Measurements from ENCODE around the gene FARP2.

The FARP2 gene

GRCh38 chr2:241325257-241325656 is 30.8 kb upstream of the FARP2 start:
- Histone ChIP-seq H3K27ac (ENCODE audit: low read depth, low read length, severe bottlenecking) (no peak overlapping the region), H3K36me3 (ENCODE audit: control insufficient read depth, insufficient read depth, low read length) (peaks cover 79% of the 10 kb centered on the region), H3K4me3 (ENCODE audit: extremely low read depth, insufficient read depth, low read length, poor library complexity, severe bottlenecking) (no peak overlapping the region), H3K4me1 (ENCODE audit: control insufficient read depth, insufficient read depth, low read length, poor library complexity, severe bottlenecking) (peaks cover 6% of the 10 kb centered on the region), H3K9me3 (ENCODE audit: control insufficient read depth, low read length) (no peaks in the 10 kb centered on the region)
- 100% methylated on average over 1 of the region's 1 CpG; no CpG with 5 or more reads in 1 of the 2 experiments for WGBS, 2 experiments (ENCODE audit: insufficient coverage in 2 of 2)

DNA sequence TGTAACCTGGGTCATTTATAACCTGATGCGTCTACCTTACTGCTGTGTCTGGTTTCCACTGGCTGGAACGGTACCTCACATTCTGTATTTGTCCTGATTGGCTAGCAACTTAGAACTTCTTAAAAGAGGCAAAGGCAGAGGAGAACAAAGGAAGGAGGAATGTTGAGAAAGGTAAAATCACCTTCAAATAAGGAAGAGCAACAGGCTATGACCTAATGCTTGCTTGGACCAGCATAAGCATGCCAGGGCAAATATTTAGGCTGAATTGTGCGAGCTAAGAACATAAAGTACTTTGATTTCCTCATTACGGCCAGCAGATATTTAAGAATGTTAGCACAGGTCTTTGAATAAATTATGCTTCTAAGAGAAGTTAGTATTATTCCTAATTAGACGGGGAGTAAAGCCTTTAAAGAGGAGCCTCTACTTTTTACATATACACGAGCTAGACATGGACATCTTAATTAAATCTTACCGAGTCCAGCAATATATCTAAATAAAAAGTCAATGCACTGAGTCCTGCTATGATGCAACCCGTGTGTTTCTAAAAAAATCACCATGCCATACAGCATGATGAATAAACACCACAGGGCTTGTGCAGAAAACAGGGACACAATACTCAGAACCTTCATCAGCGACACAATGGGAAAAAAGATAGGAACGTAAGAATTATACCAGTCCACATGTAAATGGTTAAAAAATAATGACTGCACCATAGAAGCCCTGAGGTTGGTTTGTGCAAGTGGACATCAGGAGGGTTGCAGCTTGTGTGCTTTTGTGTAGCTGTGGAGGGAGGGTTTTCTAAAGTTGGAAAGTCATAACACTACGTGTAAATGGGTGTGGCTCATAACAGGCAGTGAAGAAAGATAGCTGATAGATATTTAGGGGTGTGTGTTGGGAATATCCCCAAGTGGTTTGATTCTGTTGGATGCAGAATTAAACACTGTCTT is 26.1 kb upstream of the FARP2 start:
- Histone ChIP-seq H3K4me3 (ENCODE audit: extremely low read depth, insufficient read depth, low read length, poor library complexity, severe bottlenecking) (no peak overlapping the region), H3K36me3 (ENCODE audit: control insufficient read depth, insufficient read depth, low read length) (peaks cover 95% of the 10 kb centered on the region), H3K4me1 (ENCODE audit: control insufficient read depth, insufficient read depth, low read length, poor library complexity, severe bottlenecking) (no peaks in the 10 kb centered on the region), H3K9me3 (ENCODE audit: control insufficient read depth, low read length) (no peaks in the 10 kb centered on the region), H3K27ac (ENCODE audit: low read depth, low read length, severe bottlenecking) (no peak overlapping the region)
- 95 to 96% methylated on average over 6 to 10 of the region's 11 CpGs for whole genome bisulfite sequencing, 2 experiments (ENCODE audit: insufficient coverage in 2 of 2)

- Histone ChIP-seq H3K27ac (ENCODE audit: low read depth, low read length, severe bottlenecking) (no peak overlapping the region), H3K4me1 (ENCODE audit: control insufficient read depth, insufficient read depth, low read length, poor library complexity, severe bottlenecking) (no peaks in the 10 kb centered on the region), H3K4me3 (ENCODE audit: extremely low read depth, insufficient read depth, low read length, poor library complexity, severe bottlenecking) (no peak overlapping the region), H3K36me3 (ENCODE audit: control insufficient read depth, insufficient read depth, low read length) (peaks cover 96% of the 10 kb centered on the region), H3K9me3 (ENCODE audit: control insufficient read depth, low read length) (no peaks in the 10 kb centered on the region)
- 86 to 100% methylated on average over 1 to 2 of the region's 4 CpGs for WGBS, 2 experiments (ENCODE audit: insufficient coverage in 2 of 2)
Observed at GRCh38 chr2:241330616-241330981, 25.5 kb upstream of the FARP2 start.

- 100% methylated on average over 1 of the region's 2 CpGs for WGBS, 2 experiments (ENCODE audit: insufficient coverage in 2 of 2)
- no peak overlapping the region for H3K27ac ChIP-seq (ENCODE audit: low read depth, low read length, severe bottlenecking)
- peaks cover 92% of the 10 kb centered on the region for H3K36me3 ChIP-seq (ENCODE audit: control insufficient read depth, insufficient read depth, low read length)
- H3K4me3 ChIP-seq (ENCODE audit: extremely low read depth, insufficient read depth, low read length, poor library complexity, severe bottlenecking), result no peak overlapping the region
- no peaks in the 10 kb centered on the region for H3K9me3 ChIP-seq (ENCODE audit: control insufficient read depth, low read length)
- no peaks in the 10 kb centered on the region for H3K4me1 ChIP-seq (ENCODE audit: control insufficient read depth, insufficient read depth, low read length, poor library complexity, severe bottlenecking)
Observed at GRCh38 chr2:241334813-241335212, 21.3 kb upstream of the FARP2 start.

GRCh38 chr2:241339839-241340630 is 16.1 kb upstream of the FARP2 start:
- Histone ChIP-seq H3K27ac (ENCODE audit: low read depth, low read length, severe bottlenecking) (no peak overlapping the region), H3K4me1 (ENCODE audit: control insufficient read depth, insufficient read depth, low read length, poor library complexity, severe bottlenecking) (no peaks in the 10 kb centered on the region), H3K4me3 (ENCODE audit: extremely low read depth, insufficient read depth, low read length, poor library complexity, severe bottlenecking) (no peak overlapping the region), H3K36me3 (ENCODE audit: control insufficient read depth, insufficient read depth, low read length) (peaks cover 96% of the 10 kb centered on the region), H3K9me3 (ENCODE audit: control insufficient read depth, low read length) (no peaks in the 10 kb centered on the region)
- 100% methylated on average over 3 of the region's 8 CpGs; no CpG with 5 or more reads in 1 of the 2 experiments for WGBS, 2 experiments (ENCODE audit: insufficient coverage in 2 of 2)

DNA sequence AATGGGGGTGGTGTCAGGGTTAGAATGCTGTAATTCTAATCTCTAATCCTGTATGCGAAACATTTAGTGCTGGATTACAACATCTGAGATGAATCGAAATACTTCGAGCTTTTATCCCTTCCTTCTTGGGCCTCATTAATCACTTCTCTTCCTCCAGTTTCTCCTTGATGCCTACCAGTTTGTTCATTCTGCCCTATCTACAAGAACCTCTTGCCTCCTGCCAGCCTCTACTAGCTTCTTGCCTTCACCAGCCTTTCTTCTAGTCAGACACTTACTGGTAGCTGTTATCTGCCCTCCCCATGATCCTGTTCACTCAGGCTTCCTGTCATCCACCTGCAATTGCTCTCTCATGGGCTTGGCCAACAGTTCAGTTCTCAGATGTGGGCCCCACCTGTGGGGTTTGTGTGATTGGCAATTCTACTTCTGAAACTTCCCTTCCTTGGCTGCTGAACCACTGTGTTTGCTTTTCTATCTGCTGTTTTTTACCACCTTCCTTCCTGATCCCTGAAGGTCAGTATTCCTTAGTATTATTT is 15.4 kb upstream of the FARP2 start:
- no peak overlapping the region for H3K27ac ChIP-seq (ENCODE audit: low read depth, low read length, severe bottlenecking)
- H3K9me3 ChIP-seq (ENCODE audit: control insufficient read depth, low read length), result no peaks in the 10 kb centered on the region
- 88 to 100% methylated on average over 3 of the region's 3 CpGs for WGBS, 2 experiments (ENCODE audit: insufficient coverage in 2 of 2)
- no peaks in the 10 kb centered on the region for H3K4me1 ChIP-seq (ENCODE audit: control insufficient read depth, insufficient read depth, low read length, poor library complexity, severe bottlenecking)
- no peak overlapping the region for H3K4me3 ChIP-seq (ENCODE audit: extremely low read depth, insufficient read depth, low read length, poor library complexity, severe bottlenecking)
- peaks cover 96% of the 10 kb centered on the region for H3K36me3 ChIP-seq (ENCODE audit: control insufficient read depth, insufficient read depth, low read length)

DNA sequence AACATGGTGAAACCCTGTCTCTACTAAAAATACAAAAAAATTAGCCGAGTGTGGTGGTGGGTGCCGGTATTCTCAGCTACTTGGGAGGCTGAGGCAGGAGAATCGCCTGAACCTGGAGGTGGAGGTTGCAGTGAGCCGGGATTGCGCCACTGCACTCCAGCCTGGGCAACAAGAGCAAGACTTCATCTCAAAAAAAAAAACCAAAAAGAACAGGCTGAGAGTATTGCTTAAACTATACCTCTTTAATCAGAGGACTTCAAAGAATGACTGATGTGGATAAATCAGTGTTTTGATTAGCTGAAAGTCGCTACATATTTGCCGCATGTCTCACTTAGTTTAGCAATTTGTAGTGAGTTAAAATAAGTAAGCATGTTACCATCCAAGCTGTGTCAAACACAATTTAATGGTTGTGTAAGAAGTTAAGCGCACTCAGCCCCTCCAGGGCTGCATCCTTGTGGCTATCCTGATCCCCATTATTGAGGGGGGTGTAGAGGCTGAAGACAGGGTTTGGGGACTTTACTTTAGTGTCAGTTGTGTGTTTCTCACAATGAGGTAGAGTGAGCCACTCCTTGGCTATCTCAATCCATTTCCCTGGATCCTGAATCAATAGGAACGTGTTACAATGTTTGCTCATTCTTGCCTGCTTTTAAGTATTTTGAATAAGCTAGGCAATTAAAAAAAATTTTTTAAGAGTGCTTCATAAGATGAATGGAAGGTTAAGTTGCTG is 11.0 kb upstream of the FARP2 start:
- 75 to 97% methylated on average over 3 to 6 of the region's 9 CpGs for WGBS, 2 experiments (ENCODE audit: insufficient coverage in 2 of 2)
- Histone ChIP-seq H3K27ac (ENCODE audit: low read depth, low read length, severe bottlenecking) (no peak overlapping the region), H3K4me1 (ENCODE audit: control insufficient read depth, insufficient read depth, low read length, poor library complexity, severe bottlenecking) (no peaks in the 10 kb centered on the region), H3K36me3 (ENCODE audit: control insufficient read depth, insufficient read depth, low read length) (peaks cover 97% of the 10 kb centered on the region), H3K9me3 (ENCODE audit: control insufficient read depth, low read length) (no peaks in the 10 kb centered on the region), H3K4me3 (ENCODE audit: extremely low read depth, insufficient read depth, low read length, poor library complexity, severe bottlenecking) (no peak overlapping the region)

DNA sequence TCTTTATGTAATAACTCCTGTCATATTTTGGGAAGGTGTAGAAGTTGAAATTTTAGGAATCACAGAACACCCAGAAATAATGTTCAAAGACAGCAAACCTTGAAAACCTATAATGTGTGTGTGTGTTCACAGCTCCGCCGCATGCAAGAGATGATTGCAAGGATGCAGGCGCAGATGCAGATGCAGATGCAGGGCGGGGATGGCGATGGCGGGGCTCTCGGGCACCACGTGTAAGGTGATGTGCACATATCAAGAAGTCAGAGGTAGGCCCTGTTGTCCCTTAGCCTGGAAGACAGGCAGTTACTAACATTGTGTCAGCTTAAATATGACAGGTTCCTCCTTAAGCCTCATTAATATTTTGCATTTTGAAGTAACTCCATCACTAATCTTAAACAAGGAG is 6.1 kb upstream of the FARP2 start:
- Histone ChIP-seq H3K27ac (ENCODE audit: low read depth, low read length, severe bottlenecking) (no peak overlapping the region), H3K4me1 (ENCODE audit: control insufficient read depth, insufficient read depth, low read length, poor library complexity, severe bottlenecking) (peaks cover 7% of the 10 kb centered on the region), H3K4me3 (ENCODE audit: extremely low read depth, insufficient read depth, low read length, poor library complexity, severe bottlenecking) (no peak overlapping the region), H3K36me3 (ENCODE audit: control insufficient read depth, insufficient read depth, low read length) (peaks cover 91% of the 10 kb centered on the region), H3K9me3 (ENCODE audit: control insufficient read depth, low read length) (no peaks in the 10 kb centered on the region)
- WGBS, 2 experiments (ENCODE audit: insufficient coverage in 2 of 2), result 99 to 100% methylated on average over 8 of the region's 8 CpGs

DNA sequence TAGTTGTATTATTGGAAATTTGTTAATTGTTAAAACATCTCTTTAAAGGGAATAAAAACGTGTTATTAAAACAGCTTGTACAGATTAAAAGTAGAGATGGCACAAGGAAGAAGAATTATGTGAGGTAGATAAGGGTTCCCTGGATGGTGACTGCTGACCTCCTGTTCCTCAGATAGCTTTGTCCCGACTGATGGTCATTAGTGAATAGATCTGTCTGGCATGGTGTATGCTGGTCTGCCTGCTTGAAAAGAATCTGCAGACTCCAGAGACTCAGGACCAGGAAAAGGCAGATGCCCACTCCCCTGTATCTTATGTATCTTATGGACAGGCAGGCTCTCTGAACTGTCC is 5.6 kb upstream of the FARP2 start:
- no peak overlapping the region for H3K4me3 ChIP-seq (ENCODE audit: extremely low read depth, insufficient read depth, low read length, poor library complexity, severe bottlenecking)
- peaks cover 86% of the 10 kb centered on the region for H3K36me3 ChIP-seq (ENCODE audit: control insufficient read depth, insufficient read depth, low read length)
- WGBS, 2 experiments (ENCODE audit: insufficient coverage in 2 of 2), result 71 to 89% methylated on average over 1 to 2 of the region's 2 CpGs
- no peak overlapping the region for H3K27ac ChIP-seq (ENCODE audit: low read depth, low read length, severe bottlenecking)
- peaks cover 10% of the 10 kb centered on the region for H3K4me1 ChIP-seq (ENCODE audit: control insufficient read depth, insufficient read depth, low read length, poor library complexity, severe bottlenecking)
- H3K9me3 ChIP-seq (ENCODE audit: control insufficient read depth, low read length), result no peaks in the 10 kb centered on the region

GRCh38 chr2:241350878-241351639 is 5.0 kb upstream of the FARP2 start:
- Histone ChIP-seq H3K4me1 (ENCODE audit: control insufficient read depth, insufficient read depth, low read length, poor library complexity, severe bottlenecking) (peaks cover 10% of the 10 kb centered on the region), H3K27ac (ENCODE audit: low read depth, low read length, severe bottlenecking) (no peak overlapping the region), H3K9me3 (ENCODE audit: control insufficient read depth, low read length) (no peaks in the 10 kb centered on the region), H3K36me3 (ENCODE audit: control insufficient read depth, insufficient read depth, low read length) (peaks cover 80% of the 10 kb centered on the region), H3K4me3 (ENCODE audit: extremely low read depth, insufficient read depth, low read length, poor library complexity, severe bottlenecking) (no peak overlapping the region)
- 92 to 96% methylated on average over 6 of the region's 9 CpGs for WGBS, 2 experiments (ENCODE audit: insufficient coverage in 2 of 2)

Data from mesodermal cell (in vitro differentiated cells).